SK-N-MC (cell line): ENCODE results near the gene IRF2BPL.

Experiments
- EZH2 ChIP-seq: fragments of 200-600 bp; sonication (generic); IDR thresholded peaks from one replicate; pipeline ENCODE4 v1.6.1; 2017; ENCODE audit warnings: antibody characterized with exemption
- POLR2AphosphoS5 ChIP-seq: IDR thresholded peaks from 2 replicates; pipeline ENCODE4 v1.6.1; 2012; ENCODE audit warnings: mild to moderate bottlenecking, low read depth, low read length, borderline replicate concordance

- no peak for TF ChIP-seq POLR2AphosphoS5
- TF ChIP-seq EZH2 = no peak
Observed at GRCh38 chr14:77003960-77004710, 24.4 kb downstream of the IRF2BPL start.
